Gastroesophageal sphincter (tissue), 3 donors: ENCODE measurements around the gene TMEM38A.

Source experiments
- EP300 ChIP-seq: sonication (generic); formaldehyde crosslinking; IDR thresholded peaks from one replicate; pipeline ENCODE4 v1.6.1; 2017; ENCODE audit warnings: antibody characterized with exemption, mild to moderate bottlenecking
- POLR2AphosphoS5 ChIP-seq: sonication (generic); formaldehyde crosslinking; IDR thresholded peaks from one replicate; pipeline ENCODE4 v1.6.1; 2017; ENCODE audit warnings: antibody characterized with exemption
- TF ChIP-seq, protein P1 (sequence below), 4 experiments: fragments of 200-600 bp in 2 of 4; fragments of 450-650 bp in 2 of 4; sonication (generic) in 1 of 4; IDR thresholded peaks; one replicate each; pipeline ENCODE4 v1.5.1; 2017 to 2019; ENCODE audit warnings: antibody characterized with exemption in 4 of 4, mild to moderate bottlenecking in 2 of 4, moderate library complexity in 2 of 4

DNA sequence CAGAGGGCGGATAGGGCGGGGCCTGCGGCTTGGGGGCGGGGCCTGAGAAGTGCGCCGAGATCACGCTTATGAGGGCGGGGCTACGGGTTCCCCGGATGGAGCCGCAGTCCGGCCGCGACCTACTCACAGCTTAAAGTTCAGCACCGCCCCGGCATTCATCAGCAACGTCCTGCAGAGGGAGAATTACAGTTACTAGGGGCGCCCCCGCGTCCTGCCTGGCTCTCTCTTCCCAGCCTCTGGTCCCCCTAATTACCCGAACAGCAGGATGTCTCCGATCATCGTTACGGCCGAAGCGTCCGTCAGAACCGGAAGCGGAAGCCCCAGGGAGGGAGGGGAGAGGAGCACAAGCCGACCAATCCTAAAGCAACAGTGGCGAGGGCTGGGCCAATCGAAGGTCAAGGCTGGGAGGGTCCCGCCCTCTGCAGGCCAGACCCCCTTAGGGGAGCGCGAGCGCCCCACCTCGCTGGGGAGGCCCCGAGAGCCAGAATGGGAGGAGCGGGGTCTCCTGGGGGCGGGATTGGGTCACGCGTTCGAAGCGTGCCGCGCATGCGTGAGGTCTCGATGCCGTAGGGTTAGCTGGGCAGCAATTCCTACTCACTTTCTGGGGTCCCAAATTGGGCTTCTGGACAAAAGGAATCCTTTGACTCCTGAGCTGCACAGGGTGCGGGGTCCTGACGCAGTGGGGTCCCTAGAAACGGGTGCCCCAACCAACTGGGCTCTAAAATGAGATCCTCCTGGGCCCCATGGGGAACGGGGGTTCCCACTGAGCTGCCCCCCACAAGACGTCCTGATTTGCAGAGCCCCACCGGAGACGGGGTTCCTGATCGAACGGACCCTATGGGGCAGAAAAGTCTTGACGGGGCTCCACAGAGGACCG is 869 bp upstream of the TMEM38A start, which contains the start of gene SMIM7:
- peak; percentile 93 for TF ChIP-seq POLR2AphosphoS5
- TF ChIP-seq EP300: no peak
- TF ChIP-seq, protein P1, sequence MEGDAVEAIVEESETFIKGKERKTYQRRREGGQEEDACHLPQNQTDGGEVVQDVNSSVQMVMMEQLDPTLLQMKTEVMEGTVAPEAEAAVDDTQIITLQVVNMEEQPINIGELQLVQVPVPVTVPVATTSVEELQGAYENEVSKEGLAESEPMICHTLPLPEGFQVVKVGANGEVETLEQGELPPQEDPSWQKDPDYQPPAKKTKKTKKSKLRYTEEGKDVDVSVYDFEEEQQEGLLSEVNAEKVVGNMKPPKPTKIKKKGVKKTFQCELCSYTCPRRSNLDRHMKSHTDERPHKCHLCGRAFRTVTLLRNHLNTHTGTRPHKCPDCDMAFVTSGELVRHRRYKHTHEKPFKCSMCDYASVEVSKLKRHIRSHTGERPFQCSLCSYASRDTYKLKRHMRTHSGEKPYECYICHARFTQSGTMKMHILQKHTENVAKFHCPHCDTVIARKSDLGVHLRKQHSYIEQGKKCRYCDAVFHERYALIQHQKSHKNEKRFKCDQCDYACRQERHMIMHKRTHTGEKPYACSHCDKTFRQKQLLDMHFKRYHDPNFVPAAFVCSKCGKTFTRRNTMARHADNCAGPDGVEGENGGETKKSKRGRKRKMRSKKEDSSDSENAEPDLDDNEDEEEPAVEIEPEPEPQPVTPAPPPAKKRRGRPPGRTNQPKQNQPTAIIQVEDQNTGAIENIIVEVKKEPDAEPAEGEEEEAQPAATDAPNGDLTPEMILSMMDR (IDR thresholded peaks at IDR 0.05): peak in 1 of 4 experiments; percentile 47
